GM12873 (cell line): Measurements from ENCODE around the gene ABCF2.

Source experiments
- TF ChIP-seq, protein P1 (sequence below): IDR thresholded peaks from 2 replicates; pipeline ENCODE4 v1.5.1; 2012; ENCODE audit warnings: low read depth, mild to moderate bottlenecking, moderate library complexity, low read length, control low read depth; ENCODE audit not compliant: insufficient read depth; ENCODE audit errors: missing control alignments

Gene ABCF2

DNA sequence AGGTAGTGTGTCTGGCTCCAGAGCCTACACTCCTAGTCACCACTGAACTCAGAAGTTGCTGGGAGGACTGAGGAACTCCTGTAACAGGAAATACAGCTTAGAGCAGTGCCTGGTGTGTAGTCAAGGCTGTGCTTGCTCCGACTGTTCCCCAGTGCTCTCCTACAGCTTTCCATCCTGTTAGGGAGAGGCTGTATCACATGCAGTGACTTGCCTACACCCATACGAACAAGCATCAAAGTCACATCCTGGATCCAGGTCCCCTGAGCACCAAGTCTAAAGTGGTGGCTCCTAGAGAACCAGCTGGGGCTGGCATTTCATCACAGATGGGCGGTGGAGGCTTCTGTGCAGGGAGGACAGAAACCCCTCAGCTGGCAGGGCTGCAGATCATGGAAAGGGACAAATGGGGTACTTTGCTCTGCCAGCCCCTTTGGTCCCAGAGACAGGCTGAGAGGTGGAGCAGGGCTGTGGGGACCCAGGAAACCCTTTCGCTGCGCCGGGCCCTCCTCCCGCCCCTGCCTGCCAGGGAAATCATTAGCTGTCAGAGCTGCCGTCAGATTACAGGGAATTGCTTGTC is 47.6 kb downstream of the ABCF2 start:
- TF ChIP-seq, protein P1, sequence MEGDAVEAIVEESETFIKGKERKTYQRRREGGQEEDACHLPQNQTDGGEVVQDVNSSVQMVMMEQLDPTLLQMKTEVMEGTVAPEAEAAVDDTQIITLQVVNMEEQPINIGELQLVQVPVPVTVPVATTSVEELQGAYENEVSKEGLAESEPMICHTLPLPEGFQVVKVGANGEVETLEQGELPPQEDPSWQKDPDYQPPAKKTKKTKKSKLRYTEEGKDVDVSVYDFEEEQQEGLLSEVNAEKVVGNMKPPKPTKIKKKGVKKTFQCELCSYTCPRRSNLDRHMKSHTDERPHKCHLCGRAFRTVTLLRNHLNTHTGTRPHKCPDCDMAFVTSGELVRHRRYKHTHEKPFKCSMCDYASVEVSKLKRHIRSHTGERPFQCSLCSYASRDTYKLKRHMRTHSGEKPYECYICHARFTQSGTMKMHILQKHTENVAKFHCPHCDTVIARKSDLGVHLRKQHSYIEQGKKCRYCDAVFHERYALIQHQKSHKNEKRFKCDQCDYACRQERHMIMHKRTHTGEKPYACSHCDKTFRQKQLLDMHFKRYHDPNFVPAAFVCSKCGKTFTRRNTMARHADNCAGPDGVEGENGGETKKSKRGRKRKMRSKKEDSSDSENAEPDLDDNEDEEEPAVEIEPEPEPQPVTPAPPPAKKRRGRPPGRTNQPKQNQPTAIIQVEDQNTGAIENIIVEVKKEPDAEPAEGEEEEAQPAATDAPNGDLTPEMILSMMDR, result no peak

DNA sequence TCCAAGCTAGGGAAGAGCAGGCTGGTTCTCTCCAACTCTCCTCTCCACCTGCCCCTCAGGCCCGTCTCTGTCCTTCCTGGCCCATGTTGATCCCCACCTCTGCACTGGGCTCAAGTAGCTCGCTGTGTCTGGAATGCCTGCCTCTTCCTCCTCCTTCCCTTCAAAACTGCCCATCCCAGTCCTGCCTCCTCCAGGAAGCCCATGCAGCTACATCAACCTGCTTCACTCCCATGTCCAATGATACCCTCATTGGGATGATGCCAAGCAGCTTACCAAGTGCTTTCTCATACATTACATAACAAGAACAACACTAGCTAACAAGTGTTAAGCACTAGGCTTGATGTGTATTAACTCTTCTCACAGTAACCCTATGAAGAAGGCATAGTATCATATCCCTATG is 48.2 kb downstream of the ABCF2 start:
- TF ChIP-seq, protein P1, result no peak

DNA sequence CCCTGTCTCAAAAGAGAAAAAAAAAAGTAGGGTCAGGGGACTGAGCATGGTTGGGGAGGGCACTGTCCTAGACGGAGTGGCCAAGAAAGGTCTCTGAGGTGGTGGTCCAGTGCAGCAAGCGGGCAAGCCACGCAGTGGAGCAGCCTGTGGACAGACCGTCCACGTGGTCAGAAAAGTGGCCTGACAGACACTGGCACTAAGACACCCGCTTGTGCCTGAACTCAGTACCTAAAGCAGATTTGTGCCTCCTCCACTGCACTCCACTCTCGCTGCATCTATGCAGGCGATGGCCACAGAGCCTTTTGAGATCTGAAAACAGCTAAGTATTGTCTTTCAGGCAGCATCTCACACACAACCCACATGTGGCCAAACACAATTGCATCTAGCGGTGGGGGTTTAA is 48.8 kb downstream of the ABCF2 start:
- TF ChIP-seq, protein P1, result no peak

DNA sequence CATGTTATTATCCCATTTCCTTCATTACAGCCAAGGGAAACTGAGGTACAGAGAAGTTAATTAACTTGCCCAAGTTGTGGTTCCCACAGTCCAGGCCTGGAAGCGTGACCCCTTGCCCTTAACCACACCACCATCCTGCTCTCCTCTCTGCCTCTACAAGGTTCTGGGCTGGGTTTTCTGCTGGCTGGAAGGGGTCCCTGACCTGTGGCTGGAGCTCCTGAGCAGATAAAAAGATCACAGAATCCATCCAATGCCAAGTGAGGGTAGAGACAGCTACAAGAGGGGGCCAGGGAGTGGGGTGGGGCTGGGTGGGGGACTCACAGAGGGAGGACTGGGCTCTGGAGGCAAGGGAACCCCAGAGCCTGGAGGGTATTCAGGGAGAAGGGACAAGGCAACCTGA is 49.7 kb downstream of the ABCF2 start:
- TF ChIP-seq, protein P1, result no peak

DNA sequence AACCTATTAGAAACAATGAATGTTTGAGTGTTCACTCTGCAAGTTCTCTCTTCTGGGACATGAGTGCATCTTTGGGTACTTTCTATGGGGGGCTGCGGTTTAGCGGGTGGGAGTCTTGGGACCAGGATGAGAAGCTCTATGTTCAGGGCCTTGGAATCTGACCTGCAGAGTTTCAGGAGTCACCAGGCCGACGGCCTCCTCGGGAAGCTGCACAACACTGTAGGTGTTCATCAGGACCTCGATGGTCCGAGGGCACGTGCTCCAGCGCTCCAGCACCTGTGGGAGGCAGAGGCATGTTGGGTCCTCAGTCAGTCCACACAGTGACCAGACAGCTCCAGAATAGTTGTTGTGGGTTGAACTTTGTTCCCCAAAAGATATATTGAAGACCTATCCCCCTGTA is 50.6 kb downstream of the ABCF2 start:
- TF ChIP-seq, protein P1, result no peak

DNA sequence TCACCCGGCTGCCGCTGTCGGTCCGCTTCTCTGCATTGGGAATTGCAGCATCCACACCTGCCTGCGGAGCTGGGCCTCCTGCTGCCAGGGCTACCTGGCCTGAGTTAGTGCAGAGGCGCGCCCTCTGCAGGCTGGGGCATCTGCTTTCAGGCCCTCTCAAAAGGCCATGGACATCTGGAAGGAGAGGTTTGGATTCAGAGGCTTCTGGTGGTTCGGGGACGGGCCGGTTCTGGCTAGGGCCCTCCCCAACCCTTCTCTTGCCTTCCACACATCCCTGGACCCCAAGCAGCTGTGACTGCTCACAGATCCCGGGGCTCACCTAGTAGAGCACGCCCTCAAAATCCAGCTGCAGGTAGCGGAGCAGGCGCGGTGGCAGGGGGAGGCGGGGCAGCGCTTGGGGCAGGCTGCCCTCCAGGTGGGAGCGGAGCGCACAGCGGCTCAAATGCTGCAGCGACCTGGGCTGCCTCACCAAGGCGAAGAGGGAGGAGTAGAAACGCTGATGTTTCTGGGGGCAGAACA is 51.2 kb downstream of the ABCF2 start:
- TF ChIP-seq, protein P1, result no peak

DNA sequence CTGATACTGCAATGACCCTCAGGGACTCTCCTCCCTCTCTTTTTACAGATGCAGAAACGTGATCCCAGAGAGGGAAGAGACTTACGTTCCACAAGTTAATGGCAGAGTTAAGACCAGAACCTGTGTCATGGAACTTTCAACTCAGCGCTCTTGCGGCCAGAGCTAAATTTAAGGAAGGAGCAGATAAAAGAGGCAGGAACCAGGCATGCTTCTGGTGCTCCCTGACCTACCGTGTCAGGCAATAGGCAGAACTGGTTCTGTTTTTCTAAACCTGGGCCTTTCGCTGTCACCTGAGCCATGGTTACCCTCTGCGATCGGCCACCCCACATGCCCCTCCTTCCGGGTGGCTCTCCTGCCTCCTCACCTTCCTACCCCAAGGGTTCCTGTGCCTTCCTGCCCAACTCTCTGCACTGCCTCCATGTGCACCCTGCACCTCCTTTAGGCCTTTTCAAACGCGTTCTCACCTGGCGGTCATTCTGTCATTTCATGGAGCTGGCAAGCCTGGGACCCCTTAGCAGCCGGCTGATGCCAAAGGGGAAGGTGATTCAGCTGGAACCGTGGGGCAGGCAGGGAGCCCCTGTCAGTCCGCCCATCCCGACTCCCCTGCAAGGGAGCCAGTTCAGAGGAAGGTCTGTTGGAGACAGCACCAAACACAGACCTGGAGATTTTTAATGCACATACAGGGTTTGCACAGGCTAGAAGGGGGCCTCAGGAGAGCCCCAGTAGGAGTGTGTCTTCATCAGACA is 51.8 kb downstream of the ABCF2 start:
- TF ChIP-seq, protein P1, result no peak
